AG04450 (cell line): ENCODE results near the gene SERTM1. TPM values are rescaled to one million over a fixed set of nuclear protein-coding genes. Genes with fewer than 3 reads are reported as not detected.

ENCODE experiments used
- CTCF ChIA-PET: fragments of 300-600, 350-600 bp; formaldehyde crosslinking; extraction: SDS; loops from one replicate; lab custom pipeline; 2022; ENCODE audit warnings: antibody characterized with exemption, inconsistent platforms; lab: Charles Lee
- POLR2A ChIA-PET: fragments of 350-600 bp; formaldehyde crosslinking; extraction: SDS; loops from one replicate; lab custom pipeline; 2021; ENCODE audit warnings: antibody characterized with exemption, inconsistent platforms; lab: Yijun Ruan, JAX
- DNase-seq: peaks from one replicate; pipeline ENCODE4 v3.0.0-alpha.2; 2011; ENCODE audit warnings: low read depth, low spot score
- H3K27ac ChIP-seq: one replicate; pipeline ENCODE4 v1.5.1; 2012; ENCODE audit warnings: low read depth, low read length, control low read depth
- H3K27me3 ChIP-seq: one replicate; pipeline ENCODE4 v1.6.0; 2012; ENCODE audit warnings: low read length; ENCODE audit not compliant: control insufficient read depth, insufficient read depth
- H3K4me3 ChIP-seq: 2 replicates; pipeline ENCODE4 v1.5.1; 2011; ENCODE audit warnings: mild to moderate bottlenecking, low read depth, low read length, control low read depth
- H3K9me3 ChIP-seq: 2 replicates; pipeline ENCODE4 v1.5.1; 2012; ENCODE audit warnings: low read length; ENCODE audit not compliant: control insufficient read depth, insufficient read depth
- polyA plus RNA-seq: library from polyadenylated mRNA; depleted of rRNA; stranded (reverse); fragments of >200 nt; gene quantifications from 2 replicates; pipeline ENCODE4 v1.2.3, GENCODE V29; 2011
- TF ChIP-seq, protein P1 (sequence below): IDR thresholded peaks from 2 replicates; pipeline ENCODE4 v1.5.1; 2011; ENCODE audit warnings: low read depth, low read length, control low read depth, inconsistent platforms

The SERTM1 gene
- polyA plus RNA-seq, 1 experiment = not detected

DNA sequence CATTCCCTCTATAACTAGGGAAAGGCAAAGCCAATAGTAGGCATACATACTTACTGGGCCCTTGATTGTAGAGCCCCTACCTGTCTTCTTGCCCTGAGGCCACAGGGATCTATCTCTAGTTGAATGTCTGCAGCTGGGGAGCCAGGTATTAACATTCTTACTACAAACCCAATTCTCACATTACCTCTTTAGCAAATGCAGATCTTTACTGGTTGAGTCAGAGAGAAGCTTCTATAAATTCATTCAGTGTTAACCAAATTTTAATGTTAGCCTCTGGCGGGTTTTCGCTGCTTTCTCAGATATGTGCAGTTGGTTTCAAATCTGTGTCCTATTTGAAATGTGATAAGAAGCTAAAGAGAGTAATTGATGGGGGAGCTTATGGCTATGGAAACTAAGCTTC lies 43.2 kb downstream of the SERTM1 start:
- CTCF ChIA-PET = interaction anchor here (2.2 kb wide), 1 partner anchor 19 kb away, joined by 16 read pairs; no protein-coding TSS in a partner anchor

DNA sequence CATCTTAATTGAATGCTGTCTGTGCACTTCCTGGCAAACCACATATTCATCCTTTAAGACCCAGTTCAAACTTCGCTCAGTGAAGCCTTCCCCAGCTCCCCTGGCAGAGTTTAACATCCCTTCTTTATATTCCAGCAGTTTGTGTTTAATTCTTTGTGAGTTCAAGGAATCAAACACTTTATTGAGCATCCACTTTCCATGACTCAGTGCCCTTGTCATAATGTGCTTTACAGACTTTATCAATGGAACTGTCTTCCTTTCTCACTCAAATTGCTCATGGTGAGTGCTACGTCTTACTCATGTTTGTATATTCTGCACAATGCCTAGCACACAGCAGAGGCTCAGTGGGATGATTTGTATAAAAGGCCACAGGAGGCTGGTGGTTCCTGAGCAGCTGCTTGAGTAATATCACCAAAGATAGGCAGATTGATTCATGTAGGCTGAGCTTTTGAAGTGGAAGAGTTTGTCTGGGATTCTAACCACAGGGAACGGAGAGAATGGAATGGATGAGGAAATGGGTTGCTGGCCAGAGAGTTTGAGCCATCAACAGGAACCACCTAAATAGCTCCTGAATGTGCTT lies 44.2 kb downstream of the SERTM1 start:
- TF ChIP-seq, protein P1, sequence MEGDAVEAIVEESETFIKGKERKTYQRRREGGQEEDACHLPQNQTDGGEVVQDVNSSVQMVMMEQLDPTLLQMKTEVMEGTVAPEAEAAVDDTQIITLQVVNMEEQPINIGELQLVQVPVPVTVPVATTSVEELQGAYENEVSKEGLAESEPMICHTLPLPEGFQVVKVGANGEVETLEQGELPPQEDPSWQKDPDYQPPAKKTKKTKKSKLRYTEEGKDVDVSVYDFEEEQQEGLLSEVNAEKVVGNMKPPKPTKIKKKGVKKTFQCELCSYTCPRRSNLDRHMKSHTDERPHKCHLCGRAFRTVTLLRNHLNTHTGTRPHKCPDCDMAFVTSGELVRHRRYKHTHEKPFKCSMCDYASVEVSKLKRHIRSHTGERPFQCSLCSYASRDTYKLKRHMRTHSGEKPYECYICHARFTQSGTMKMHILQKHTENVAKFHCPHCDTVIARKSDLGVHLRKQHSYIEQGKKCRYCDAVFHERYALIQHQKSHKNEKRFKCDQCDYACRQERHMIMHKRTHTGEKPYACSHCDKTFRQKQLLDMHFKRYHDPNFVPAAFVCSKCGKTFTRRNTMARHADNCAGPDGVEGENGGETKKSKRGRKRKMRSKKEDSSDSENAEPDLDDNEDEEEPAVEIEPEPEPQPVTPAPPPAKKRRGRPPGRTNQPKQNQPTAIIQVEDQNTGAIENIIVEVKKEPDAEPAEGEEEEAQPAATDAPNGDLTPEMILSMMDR = no peak
- H3K27me3 ChIP-seq = no peaks in the 10 kb centered on the region
- ChIA-PET CTCF (interaction anchor here (2.2 kb wide), 1 partner anchor 18 kb away, joined by 16 read pairs; no protein-coding TSS in a partner anchor), POLR2A (interaction anchor here (0.6 kb wide), 1 partner anchor 213 kb away, joined by 6 read pairs; no protein-coding TSS in a partner anchor)
- no peak overlapping the region for H3K4me3 ChIP-seq
- no peaks in the 10 kb centered on the region for H3K9me3 ChIP-seq
- no peak for DNase-seq
- no peak overlapping the region for H3K27ac ChIP-seq

More for the DNA sequence above, 43.2 kb downstream of the SERTM1 start:
- DNase-seq = no peak
- POLR2A ChIA-PET = no interaction called here
- TF ChIP-seq, protein P1 = no peak
- no peaks in the 10 kb centered on the region for H3K27me3 ChIP-seq
- no peaks in the 10 kb centered on the region for H3K9me3 ChIP-seq
- H3K4me3 ChIP-seq = no peak overlapping the region
- H3K27ac ChIP-seq = no peak overlapping the region

DNA sequence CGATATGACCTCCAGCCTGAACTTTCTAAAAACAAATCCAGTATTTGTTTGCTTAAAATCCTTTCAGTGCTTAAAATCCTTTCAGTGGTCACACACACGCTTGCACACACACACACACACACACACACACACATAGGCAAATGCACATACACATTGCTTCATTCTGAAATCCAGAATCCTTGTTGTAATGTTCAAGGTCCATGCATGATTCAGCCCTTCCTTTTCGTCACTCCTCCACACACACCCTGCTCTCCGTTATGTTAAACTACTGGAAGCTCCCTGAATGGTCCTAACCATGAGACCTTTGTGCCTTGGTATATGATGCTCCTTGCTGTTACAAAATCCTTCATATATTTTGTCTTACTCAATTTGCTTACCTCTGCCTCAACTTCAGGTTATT lies 44.9 kb downstream of the SERTM1 start:
- TF ChIP-seq, protein P1 = no peak
- H3K27me3 ChIP-seq = no peaks in the 10 kb centered on the region
- no peaks in the 10 kb centered on the region for H3K9me3 ChIP-seq
- H3K4me3 ChIP-seq = no peak overlapping the region
- no peak overlapping the region for H3K27ac ChIP-seq
- CTCF ChIA-PET = interaction anchor here (2.2 kb wide), 1 partner anchor 18 kb away, joined by 16 read pairs; no protein-coding TSS in a partner anchor
- POLR2A ChIA-PET = no interaction called here
- no peak for DNase-seq

DNA sequence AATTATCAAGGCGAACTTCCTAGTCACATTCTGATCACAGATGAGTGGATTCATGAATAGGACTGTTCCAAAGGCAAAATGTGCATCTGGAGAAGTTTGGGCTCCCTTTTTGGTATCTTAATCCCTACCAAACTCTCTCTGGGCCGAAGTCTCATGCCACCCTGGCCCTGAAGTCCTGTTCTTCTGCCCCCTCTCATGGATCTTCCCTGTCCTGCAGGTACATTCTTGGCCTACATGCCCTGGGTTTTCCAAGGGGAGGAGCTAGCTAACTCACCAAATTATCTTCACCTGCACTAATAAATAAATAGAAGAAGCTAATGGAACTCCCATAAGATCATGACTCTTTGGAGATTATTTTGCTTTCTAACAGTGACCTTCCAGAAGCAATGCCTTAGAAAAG lies 50.3 kb downstream of the SERTM1 start:
- H3K4me3 ChIP-seq = no peak overlapping the region
- CTCF ChIA-PET = interaction anchor here (0.9 kb wide), 1 partner anchor 32 kb away, joined by 4 read pairs; no protein-coding TSS in a partner anchor
- DNase-seq = no peak
- H3K27me3 ChIP-seq = no peaks in the 10 kb centered on the region
- POLR2A ChIA-PET = no interaction called here
- no peak overlapping the region for H3K27ac ChIP-seq
- no peaks in the 10 kb centered on the region for H3K9me3 ChIP-seq
- TF ChIP-seq, protein P1 = no peak

DNA sequence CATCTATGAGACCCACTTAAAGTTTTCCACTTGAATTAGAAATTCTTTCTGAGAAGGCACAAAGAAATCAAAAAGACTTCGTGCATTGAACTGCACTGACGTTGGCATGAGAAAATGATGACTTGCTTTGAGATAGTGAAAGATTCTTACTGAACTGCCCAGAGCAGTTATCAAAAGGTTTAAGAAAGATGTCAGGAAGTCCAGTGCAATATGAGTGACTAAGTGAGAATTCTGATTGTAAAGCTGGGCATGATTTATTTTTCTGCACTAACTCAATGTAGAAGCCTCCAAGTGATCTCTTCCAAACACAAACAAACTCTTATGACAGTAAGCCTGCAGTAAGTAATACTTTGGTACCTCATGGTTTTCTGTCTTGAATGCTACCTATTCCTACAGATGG lies 52.1 kb downstream of the SERTM1 start:
- ChIA-PET CTCF (interaction anchor here (0.6 to 1.7 kb wide), 2 partner anchors 10 to 258 kb away, joined by 5 to 7 read pairs; no protein-coding TSS in a partner anchor), POLR2A (no interaction called here)
- Histone ChIP-seq H3K9me3 (no peaks in the 10 kb centered on the region), H3K4me3 (no peak overlapping the region), H3K27me3 (no peaks in the 10 kb centered on the region), H3K27ac (no peak overlapping the region)
- no peak for DNase-seq
- TF ChIP-seq, protein P1 = no peak
